HepG2 (cell line): ENCODE results near the gene ZFR2. TPM values are rescaled to one million over a fixed set of nuclear protein-coding genes. Genes with fewer than 3 reads are reported as not detected.

Source experiments
- ATAC-seq: fragments of 200-7000 bp; cut with Tn5 transposase; 3 replicates; pipeline ENCODE4 v1.9.1; 2020; ENCODE audit warnings: mild to moderate bottlenecking, moderate library complexity
- BruUV-seq: library from RNA; stranded (reverse); fragments of 400-500 nt; replicated peaks from 2 replicates; lab custom pipeline; 2021; lab: Mats Ljungman, UMichigan
- CTCF ChIA-PET: fragments of 300-600 bp; formaldehyde crosslinking; extraction: SDS; loops from one replicate; lab custom pipeline; 2021; ENCODE audit warnings: low total read pairs, inconsistent platforms, low intra/inter-chr PET ratio; lab: Yijun Ruan, JAX
- POLR2A ChIA-PET: fragments of 350-600 bp; sonication (Branson Sonifier 250); formaldehyde crosslinking; loops from one replicate; lab custom pipeline; 2020; ENCODE audit warnings: antibody characterized with exemption, inconsistent platforms; lab: Yijun Ruan, JAX
- DNase-seq: peaks from one replicate; pipeline ENCODE4 v3.0.0-alpha.2; 2015; ENCODE audit warnings: low spot score
- FAIRE-seq: peaks from 3 replicates; lab custom pipeline; 2011; peaks lifted over from hg19 to GRCh38; lab: Jason Lieb, UNC
- H2AFZ ChIP-seq: one replicate; pipeline ENCODE4 v1.6.1; 2011; ENCODE audit warnings: low read length, inconsistent platforms
- H3K27ac ChIP-seq: fragments of 300-600 bp; 3 replicates; pipeline ENCODE4 v1.8.0; 2011; ENCODE audit warnings: mixed run types, mild to moderate bottlenecking, mixed read lengths, low read length, inconsistent platforms; ENCODE audit not compliant: insufficient read depth; ENCODE audit errors: extremely low read length
- H3K27me3 ChIP-seq, 2 experiments: fragments of 200-600 bp in 1 of 2; 2 replicates in 1 of 2; 3 replicates in 1 of 2; pipeline versions ENCODE4 v1.6.0 to v1.8.0; 2011; ENCODE audit warnings: low read length in 2 of 2, mild to moderate bottlenecking in 2 of 2, moderate library complexity in 2 of 2, inconsistent platforms in 1 of 2; ENCODE audit not compliant: insufficient read depth in 2 of 2, control insufficient read depth in 1 of 2
- H3K36me3 ChIP-seq, 2 experiments: fragments of 200-600 bp in 1 of 2; replicated peaks in 1 of 2; 2 replicates in 1 of 2; 3 replicates in 1 of 2; pipeline versions ENCODE4 v1.5.1 to v1.8.0; 2011; ENCODE audit warnings: low read length in 2 of 2, inconsistent platforms in 1 of 2; ENCODE audit not compliant: insufficient read depth in 2 of 2, control insufficient read depth in 1 of 2
- H3K4me1 ChIP-seq: 2 replicates; pipeline ENCODE4 v1.5.1; 2012; ENCODE audit warnings: low read length, inconsistent platforms; ENCODE audit not compliant: insufficient read depth
- H3K4me2 ChIP-seq: 2 replicates; pipeline ENCODE4 v1.6.0; 2011; ENCODE audit warnings: low read depth, low read length, inconsistent platforms
- H3K4me3 ChIP-seq, 3 experiments: fragments of 200-600 bp in 1 of 3; sonication (generic), shearing (Covaris generic) in 1 of 3; replicated peaks in 1 of 3; 2 replicates each; pipeline ENCODE4 v1.5.1; 2011 to 2016; ENCODE audit warnings: low read length in 3 of 3, inconsistent platforms in 2 of 3, low read depth in 2 of 3, mild to moderate bottlenecking in 2 of 3, control low read depth in 1 of 3, mixed read lengths in 1 of 3; ENCODE audit not compliant: insufficient read depth in 1 of 3
- H3K79me2 ChIP-seq: one replicate; pipeline ENCODE4 v1.6.1; 2011; ENCODE audit warnings: low read length, inconsistent platforms; ENCODE audit not compliant: insufficient read depth
- H3K9ac ChIP-seq: 2 replicates; pipeline ENCODE4 v1.6.0; 2011; ENCODE audit warnings: mild to moderate bottlenecking, low read depth, low read length, inconsistent platforms; ENCODE audit not compliant: insufficient read depth
- H3K9me3 ChIP-seq: 2 replicates; pipeline ENCODE4 v1.5.1; 2012; ENCODE audit warnings: mild to moderate bottlenecking, low read length
- H4K20me1 ChIP-seq: 2 replicates; pipeline ENCODE4 v1.6.0; 2011; ENCODE audit warnings: inconsistent platforms, mild to moderate bottlenecking, low read length, moderate library complexity; ENCODE audit not compliant: insufficient read depth
- BRCA1 ChIP-seq: sonication (generic); formaldehyde crosslinking; IDR thresholded peaks from 2 replicates; pipeline ENCODE4 v1.4.0; 2020; ENCODE audit warnings: missing genetic modification reagents
- CBX5 ChIP-seq: sonication (generic); formaldehyde crosslinking; IDR thresholded peaks from 2 replicates; pipeline ENCODE4 v1.4.0; 2020; ENCODE audit warnings: missing genetic modification reagents, borderline replicate concordance
- CENPT ChIP-seq: sonication (generic); formaldehyde crosslinking; IDR thresholded peaks from 2 replicates; pipeline ENCODE4 v1.8.0; 2022; ENCODE audit warnings: low read depth, mild to moderate bottlenecking, moderate library complexity, missing genetic modification reagents
- CENPX ChIP-seq: sonication (generic); formaldehyde crosslinking; IDR thresholded peaks from 2 replicates; pipeline ENCODE4 v1.9.0; 2021; ENCODE audit warnings: mild to moderate bottlenecking, missing genetic modification reagents, moderate library complexity
- DPF2 ChIP-seq: sonication (generic); formaldehyde crosslinking; IDR thresholded peaks from 2 replicates; pipeline ENCODE4 v1.4.0; 2020; ENCODE audit warnings: mild to moderate bottlenecking, low read depth, missing genetic modification reagents, borderline replicate concordance
- MYNN ChIP-seq: sonication (generic); formaldehyde crosslinking; IDR thresholded peaks from 2 replicates; pipeline ENCODE4 v1.4.0; 2020; ENCODE audit warnings: mild to moderate bottlenecking, low read depth, missing genetic modification reagents
- NR0B2 ChIP-seq: sonication (generic); formaldehyde crosslinking; IDR thresholded peaks from 2 replicates; pipeline ENCODE4 v1.4.0; 2020; ENCODE audit warnings: mild to moderate bottlenecking, missing genetic modification reagents
- PRDM4 ChIP-seq: sonication (generic); formaldehyde crosslinking; IDR thresholded peaks from 2 replicates; pipeline ENCODE4 v1.9.0; 2021; ENCODE audit warnings: missing genetic modification reagents, borderline replicate concordance
- SP4 ChIP-seq: sonication (generic); formaldehyde crosslinking; IDR thresholded peaks from 2 replicates; pipeline ENCODE4 v1.8.1; 2023; ENCODE audit warnings: mild to moderate bottlenecking, missing genetic modification reagents
- ZNF263 ChIP-seq: sonication (generic); formaldehyde crosslinking; IDR thresholded peaks from 2 replicates; pipeline ENCODE4 v1.4.0; 2020; ENCODE audit warnings: missing genetic modification reagents
- ZNF274 ChIP-seq: sonication (generic); formaldehyde crosslinking; IDR thresholded peaks from 2 replicates; pipeline ENCODE4 v1.5.1; 2020; ENCODE audit warnings: mild to moderate bottlenecking, missing genetic modification reagents
- ZNF543 ChIP-seq: sonication (generic); formaldehyde crosslinking; IDR thresholded peaks from 2 replicates; pipeline ENCODE4 v1.4.0; 2020; ENCODE audit warnings: mild to moderate bottlenecking, missing genetic modification reagents
- WGBS: methylation state at CpG from one replicate; pipeline ENCODE4 v1.1.6; 2017; ENCODE audit warnings: low lambda C conversion rate; 5-methylcytosine and 5-hydroxymethylcytosine counted together
- in situ Hi-C: cut with HindIII; loops from 2 replicates; pipeline ENCODE4 v1.10.0; 2017; ENCODE audit warnings: low pct_unique_long_range_greater_than_20kb; ENCODE audit not compliant: extremely low pct_ligation_motif_present
- intact Hi-C: fragments of 100-400 bp; cut with micrococcal nuclease; formaldehyde crosslinking; loops from one replicate; pipeline ENCODE4 v1.10.0; 2022; ENCODE audit not compliant: unreplicated experiment
- polyA plus RNA-seq, 8 experiments: library from polyadenylated mRNA; depleted of rRNA in 3 of 8; stranded (reverse) in 7 of 8; unstranded in 1 of 8; fragments of >200 nt; fragmentation: Illumina TruSeq in 4 of 8; extraction: Trizol in 4 of 8; gene quantifications; 2 replicates each; pipeline versions ENCODE4 v1.2.1 to v1.2.3, GENCODE V29; 2011 to 2016; ENCODE audit warnings: low read depth in 4 of 8, missing spikeins in 1 of 8, mixed read lengths in 1 of 8; ENCODE audit not compliant: insufficient read depth in 1 of 8
- total RNA-seq, 5 experiments: library from RNA; depleted of rRNA; stranded (reverse); fragments of >200 nt; fragmentation: Illumina TruSeq; extraction: Trizol; gene quantifications; 2 replicates each; pipeline ENCODE4 v1.2.3, GENCODE V29; 2016; ENCODE audit warnings: low read depth in 1 of 5

Gene ZFR2
- total and polyA plus RNA-seq, 2 of the 13 experiments (the other 11 are each of a cell fraction or from before 2014, with no cell fraction given), result 0.37 to 0.69 TPM

- BruUV-seq, result no TSS peak
- no peak for DNase-seq
- 34% methylated on average over 6 of the region's 6 CpGs for WGBS
Observed at GRCh38 chr19:3790209-3790734, 78.6 kb downstream of the ZFR2 start.

GRCh38 chr19:3788996-3789778, 79.7 kb downstream of the ZFR2 start:
- ChIA-PET POLR2A (interaction anchor here (0.8 kb wide), 1 partner anchor 26 kb away, joined by 3 read pairs; no protein-coding TSS in a partner anchor), CTCF (no interaction called here)
- no peak for FAIRE-seq
- Histone ChIP-seq H3K79me2 (no peaks in the 10 kb centered on the region), H3K9ac (no peak overlapping the region), H3K4me2 (no peak overlapping the region), H2AFZ (no peak overlapping the region), H3K9me3 (no peaks in the 10 kb centered on the region), H3K27me3 (peaks cover 12 to 31% of the 10 kb centered on the region in 2 experiments; a peak in 4 of 5 replicates), H4K20me1 (no peaks in the 10 kb centered on the region), H3K27ac (no peak overlapping the region), H3K4me1 (no peaks in the 10 kb centered on the region), H3K36me3 (no peaks in the 10 kb centered on the region), H3K4me3 (no peak overlapping the region)
- WGBS, result 11% methylated on average over 9 of the region's 16 CpGs
- ATAC-seq, result no peak
- no peak for DNase-seq
- BruUV-seq, result no TSS peak
- intact Hi-C loops (no loop called here), in situ Hi-C loops (no loop called here)
- TF ChIP-seq ZNF274 (CRISPR knock-in tag) (no peak), CENPX (CRISPR knock-in tag) (no peak), CBX5 (CRISPR knock-in tag) (no peak), MYNN (CRISPR knock-in tag) (no peak), CENPT (CRISPR knock-in tag) (no peak), ZNF263 (CRISPR knock-in tag) (no peak), PRDM4 (no peak)

More at GRCh38 chr19:3790209-3790734, 78.6 kb downstream of the ZFR2 start:
- no peak overlapping the region for H3K9ac ChIP-seq
- peaks cover 8 to 20% of the 10 kb centered on the region in 2 experiments; a peak in 4 of 5 replicates for H3K27me3 ChIP-seq
- no peaks in the 10 kb centered on the region for H3K4me1 ChIP-seq
- no peak overlapping the region for H2AFZ ChIP-seq
- ATAC-seq (no peak), FAIRE-seq (no peak)
- H3K9me3 ChIP-seq, result no peaks in the 10 kb centered on the region
- intact Hi-C loops (no loop called here), in situ Hi-C loops (no loop called here)
- CTCF ChIA-PET, result no interaction called here
- H3K4me2 ChIP-seq, result no peak overlapping the region
- no peaks in the 10 kb centered on the region for H3K79me2 ChIP-seq
- POLR2A ChIA-PET, result no interaction called here
- TF ChIP-seq DPF2 (CRISPR knock-in tag) (no peak), SP4 (CRISPR knock-in tag) (no peak), NR0B2 (CRISPR knock-in tag) (no peak), BRCA1 (CRISPR knock-in tag) (no peak), ZNF543 (CRISPR knock-in tag) (no peak)
- no peak overlapping the region for H3K4me3 ChIP-seq
- H4K20me1 ChIP-seq, result no peaks in the 10 kb centered on the region
- H3K36me3 ChIP-seq, result no peaks in the 10 kb centered on the region
- no peak overlapping the region for H3K27ac ChIP-seq
